HEK293 (cell line): ENCODE data around the gene TANC1.

ENCODE experiments used
- CTCF ChIA-PET: fragments of 350-600 bp; formaldehyde crosslinking; extraction: SDS; loops from one replicate; lab custom pipeline; 2021; ENCODE audit warnings: antibody characterized with exemption; lab: Yijun Ruan, JAX
- POLR2A ChIA-PET: fragments of 300-600 bp; formaldehyde crosslinking; extraction: SDS; loops from one replicate; lab custom pipeline; 2020; ENCODE audit warnings: antibody characterized with exemption, inconsistent platforms; lab: Yijun Ruan, JAX
- H3K27ac ChIP-seq: fragments of 200-500 bp; sonication (Bioruptor generic); 2 replicates; pipeline ENCODE4 v1.5.1; 2014; ENCODE audit warnings: low read depth, low read length, control low read depth, inconsistent platforms; ENCODE audit errors: extremely low read depth
- H3K36me3 ChIP-seq, 2 experiments: fragments of 200-500 bp in 1 of 2; sonication (Bioruptor generic) in 1 of 2; 1 replicate in 1 of 2; 2 replicates in 1 of 2; pipeline ENCODE4 v1.5.1; 2014 to 2017; ENCODE audit warnings: inconsistent platforms in 2 of 2, low read length in 2 of 2; ENCODE audit not compliant: control insufficient read depth in 2 of 2, insufficient read depth in 1 of 2
- H3K4me1 ChIP-seq: fragments of 200-500 bp; sonication (Bioruptor generic); 2 replicates; pipeline ENCODE4 v1.5.1; 2014; ENCODE audit warnings: mild to moderate bottlenecking, low read length, inconsistent platforms; ENCODE audit not compliant: control insufficient read depth, insufficient read depth
- H3K4me3 ChIP-seq: 2 replicates; pipeline ENCODE4 v1.5.1; 2011; ENCODE audit warnings: low read depth, mild to moderate bottlenecking, control low read depth, low read length, moderate library complexity
- H3K9me3 ChIP-seq: fragments of 200-500 bp; sonication (Bioruptor generic); 2 replicates; pipeline ENCODE4 v1.5.1; 2014; ENCODE audit warnings: low read depth, low read length, inconsistent platforms; ENCODE audit not compliant: control insufficient read depth, insufficient read depth
- MZF1 ChIP-seq: fragments of 450-650 bp; formaldehyde crosslinking; IDR thresholded peaks from 2 replicates; pipeline ENCODE4 v1.5.1; 2017; ENCODE audit warnings: missing biosample characterization, missing genetic modification characterization, borderline replicate concordance
- OSR2 ChIP-seq: fragments of 450-650 bp; formaldehyde crosslinking; IDR thresholded peaks from 2 replicates; pipeline ENCODE4 v1.5.1; 2016; ENCODE audit warnings: missing biosample characterization, missing genetic modification characterization
- SCRT2 ChIP-seq: fragments of 450-650 bp; formaldehyde crosslinking; IDR thresholded peaks from 2 replicates; pipeline ENCODE4 v1.5.1; 2016; ENCODE audit warnings: missing biosample characterization, missing genetic modification characterization
- WT1 ChIP-seq: fragments of 450-650 bp; formaldehyde crosslinking; IDR thresholded peaks from 2 replicates; pipeline ENCODE4 v1.5.1; 2016; ENCODE audit warnings: missing biosample characterization, missing genetic modification characterization
- YY1 ChIP-seq: fragments of 450-650 bp; formaldehyde crosslinking; IDR thresholded peaks from 2 replicates; pipeline ENCODE4 v1.5.1; 2018; ENCODE audit warnings: missing biosample characterization, missing genetic modification characterization
- ZBTB48 ChIP-seq: fragments of 450-650 bp; formaldehyde crosslinking; IDR thresholded peaks from 2 replicates; pipeline ENCODE4 v1.5.1; 2016; ENCODE audit warnings: missing biosample characterization, missing genetic modification characterization
- ZFP41 ChIP-seq: fragments of 450-650 bp; formaldehyde crosslinking; IDR thresholded peaks from 2 replicates; pipeline ENCODE4 v1.5.1; 2016; ENCODE audit warnings: missing biosample characterization, missing genetic modification characterization, borderline replicate concordance
- ZNF223 ChIP-seq: fragments of 450-650 bp; formaldehyde crosslinking; IDR thresholded peaks from 2 replicates; pipeline ENCODE4 v1.5.1; 2016; ENCODE audit warnings: missing biosample characterization, missing genetic modification characterization
- ZNF23 ChIP-seq: fragments of 450-650 bp; formaldehyde crosslinking; IDR thresholded peaks from 2 replicates; pipeline ENCODE4 v1.5.1; 2016; ENCODE audit warnings: missing biosample characterization, missing genetic modification characterization, borderline replicate concordance
- ZNF292 ChIP-seq: fragments of 450-650 bp; formaldehyde crosslinking; IDR thresholded peaks from 2 replicates; pipeline ENCODE4 v1.5.1; 2016; ENCODE audit warnings: low read depth, missing biosample characterization, missing genetic modification characterization, borderline replicate concordance
- ZNF311 ChIP-seq: fragments of 450-650 bp; formaldehyde crosslinking; IDR thresholded peaks from 2 replicates; pipeline ENCODE4 v1.5.1; 2017; ENCODE audit warnings: missing biosample characterization, missing genetic modification characterization, borderline replicate concordance
- ZNF366 ChIP-seq: fragments of 450-650 bp; formaldehyde crosslinking; conservative IDR thresholded peaks from 2 replicates; pipeline ENCODE4 v1.5.1; 2016; ENCODE audit warnings: missing biosample characterization, missing genetic modification characterization
- ZNF404 ChIP-seq: fragments of 450-650 bp; formaldehyde crosslinking; IDR thresholded peaks from 2 replicates; pipeline ENCODE4 v1.5.1; 2017; ENCODE audit warnings: missing biosample characterization, missing genetic modification characterization
- ZNF501 ChIP-seq: fragments of 450-650 bp; formaldehyde crosslinking; IDR thresholded peaks from 2 replicates; pipeline ENCODE4 v1.5.1; 2016; ENCODE audit warnings: missing biosample characterization, missing genetic modification characterization
- ZNF561 ChIP-seq: fragments of 450-650 bp; IDR thresholded peaks from 2 replicates; pipeline ENCODE4 v1.5.1; 2018; ENCODE audit warnings: missing biosample characterization, missing genetic modification characterization, borderline replicate concordance
- ZNF624 ChIP-seq: fragments of 450-650 bp; formaldehyde crosslinking; IDR thresholded peaks from 2 replicates; pipeline ENCODE4 v1.5.1; 2017; ENCODE audit warnings: missing biosample characterization, missing genetic modification characterization
- ZNF660 ChIP-seq: fragments of 450-650 bp; IDR thresholded peaks from 2 replicates; pipeline ENCODE4 v1.5.1; 2018; ENCODE audit warnings: missing biosample characterization, mild to moderate bottlenecking, missing genetic modification characterization
- ZNF677 ChIP-seq: fragments of 450-650 bp; IDR thresholded peaks from 2 replicates; pipeline ENCODE4 v1.5.0; 2018; ENCODE audit warnings: missing biosample characterization, mild to moderate bottlenecking, missing genetic modification characterization, moderate library complexity
- ZNF701 ChIP-seq: fragments of 450-650 bp; formaldehyde crosslinking; IDR thresholded peaks from 2 replicates; pipeline ENCODE4 v1.5.1; 2016; ENCODE audit warnings: missing biosample characterization, missing genetic modification characterization
- ZNF837 ChIP-seq: fragments of 450-650 bp; formaldehyde crosslinking; IDR thresholded peaks from 2 replicates; pipeline ENCODE4 v1.5.1; 2016; ENCODE audit warnings: missing biosample characterization, missing genetic modification characterization
- TF ChIP-seq, protein P1 (sequence below): fragments of 450-650 bp; formaldehyde crosslinking; optimal IDR thresholded peaks from 2 replicates; pipeline ENCODE3; 2016; ENCODE audit warnings: missing biosample characterization, mild to moderate bottlenecking, missing genetic modification characterization
- TF ChIP-seq, protein P2 (sequence below): fragments of 450-650 bp; formaldehyde crosslinking; IDR thresholded peaks from 2 replicates; pipeline ENCODE4 v1.5.1; 2016; ENCODE audit warnings: missing biosample characterization, missing genetic modification characterization
- TF ChIP-seq, protein P3 (sequence below): fragments of 450-650 bp; formaldehyde crosslinking; IDR thresholded peaks from 2 replicates; pipeline ENCODE4 v1.5.1; 2016; ENCODE audit warnings: missing biosample characterization, missing genetic modification characterization
- TF ChIP-seq, protein P4 (sequence below): fragments of 450-650 bp; formaldehyde crosslinking; IDR thresholded peaks from 2 replicates; pipeline ENCODE4 v1.5.1; 2017; ENCODE audit warnings: missing biosample characterization, missing genetic modification characterization
- TF ChIP-seq, protein P5 (sequence below): fragments of 450-650 bp; formaldehyde crosslinking; IDR thresholded peaks from 2 replicates; pipeline ENCODE4 v1.5.1; 2016; ENCODE audit warnings: missing biosample characterization, missing genetic modification characterization

The TANC1 gene

DNA sequence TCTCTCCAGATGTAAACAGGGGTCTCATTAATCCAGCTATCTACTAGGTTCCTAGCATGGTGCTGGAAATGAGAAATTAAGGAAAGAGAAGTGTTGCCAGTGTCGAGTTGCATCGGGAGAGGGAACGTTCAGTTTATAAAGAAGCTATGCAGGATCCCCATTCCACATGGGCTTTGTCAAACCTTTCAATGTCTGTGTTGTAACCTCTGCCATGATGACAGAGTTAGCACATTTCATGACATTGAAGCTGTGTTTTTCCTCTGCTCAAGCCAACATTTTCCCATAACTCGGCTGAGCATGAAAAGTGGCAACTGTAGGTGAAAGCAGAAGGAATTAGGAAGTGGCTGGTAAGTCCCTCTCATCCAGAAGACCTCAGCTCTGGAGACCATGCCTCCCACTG lies 184.6 kb downstream of the TANC1 start (continued):
- TF ChIP-seq, protein P1, sequence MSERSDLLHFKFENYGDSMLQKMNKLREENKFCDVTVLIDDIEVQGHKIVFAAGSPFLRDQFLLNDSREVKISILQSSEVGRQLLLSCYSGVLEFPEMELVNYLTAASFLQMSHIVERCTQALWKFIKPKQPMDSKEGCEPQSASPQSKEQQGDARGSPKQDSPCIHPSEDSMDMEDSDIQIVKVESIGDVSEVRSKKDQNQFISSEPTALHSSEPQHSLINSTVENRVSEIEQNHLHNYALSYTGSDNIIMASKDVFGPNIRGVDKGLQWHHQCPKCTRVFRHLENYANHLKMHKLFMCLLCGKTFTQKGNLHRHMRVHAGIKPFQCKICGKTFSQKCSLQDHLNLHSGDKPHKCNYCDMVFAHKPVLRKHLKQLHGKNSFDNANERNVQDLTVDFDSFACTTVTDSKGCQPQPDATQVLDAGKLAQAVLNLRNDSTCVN (tag by site-specific recombination): no peak
- TF ChIP-seq ZNF501 (tag by site-specific recombination) (no peak), ZNF561 (tag by site-specific recombination) (no peak), ZBTB48 (tag by site-specific recombination) (no peak), ZNF404 (tag by site-specific recombination) (no peak), ZNF624 (tag by site-specific recombination) (no peak)

DNA sequence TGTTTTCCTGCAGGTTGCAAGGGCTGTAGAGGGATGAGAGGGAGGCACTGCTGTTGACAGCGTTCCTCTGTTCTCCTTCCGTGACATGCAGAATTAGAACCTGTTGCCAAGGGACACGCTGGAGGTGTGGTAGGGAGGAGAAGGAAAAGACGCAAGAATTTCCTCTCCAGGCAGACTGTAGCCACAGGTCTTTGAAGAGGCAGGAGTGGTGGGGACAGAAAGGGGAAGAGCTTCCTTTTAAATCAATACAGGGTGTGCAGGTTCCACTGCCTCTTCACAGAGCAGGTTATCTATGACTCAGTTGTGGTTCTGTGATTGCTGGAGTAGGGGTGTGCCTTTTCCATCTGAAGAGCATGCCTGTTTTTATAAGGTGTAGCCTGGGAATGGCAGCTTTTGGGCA lies 185.0 kb downstream of the TANC1 start:
- no peak for TF ChIP-seq ZNF837 (tag by site-specific recombination)
- peak; percentile 29; the same call in 1 of the 2 replicates for TF ChIP-seq SCRT2 (tag by site-specific recombination)
- ChIA-PET CTCF (interaction anchor here (0.6 to 1.4 kb wide), 5 partner anchors 11 to 718 kb away, joined by 3 to 4 read pairs (median 3); no protein-coding TSS in a partner anchor), POLR2A (no interaction called here)
- Histone ChIP-seq H3K9me3 (no peaks in the 10 kb centered on the region), H3K4me3 (no peak overlapping the region), H3K4me1 (peaks cover 6% of the 10 kb centered on the region; the same call in 1 of the 2 replicates), H3K36me3 (peaks cover 10 to 27% of the 10 kb centered on the region in 2 experiments), H3K27ac (no peak overlapping the region)

DNA sequence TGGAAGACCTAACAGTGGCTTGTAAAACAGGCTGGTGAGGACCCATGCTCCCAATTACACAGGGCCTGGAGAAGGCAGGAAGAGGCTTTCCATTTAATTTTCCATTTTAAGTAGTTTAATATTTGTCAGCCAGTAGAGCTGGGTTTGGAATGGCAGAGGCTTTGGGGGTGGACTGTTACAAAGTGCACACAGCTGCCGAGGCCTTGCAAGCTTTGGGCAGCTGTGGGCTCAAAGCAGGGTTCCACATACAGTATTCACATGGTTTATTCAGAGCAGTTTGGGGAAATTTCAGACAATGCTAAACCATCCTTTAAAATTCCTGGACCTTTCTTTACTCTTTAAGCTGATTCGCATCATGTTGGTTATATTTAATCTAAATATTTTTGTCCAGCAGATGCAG lies 185.5 kb downstream of the TANC1 start:
- H3K4me3 ChIP-seq: no peak overlapping the region
- POLR2A ChIA-PET: no interaction called here
- no peaks in the 10 kb centered on the region for H3K9me3 ChIP-seq
- CTCF ChIA-PET: interaction anchor here (0.7 to 1.4 kb wide), 2 partner anchors 11 to 718 kb away, joined by 3 read pairs; no protein-coding TSS in a partner anchor
- H3K36me3 ChIP-seq: peaks cover 10 to 32% of the 10 kb centered on the region in 2 experiments
- H3K27ac ChIP-seq: no peak overlapping the region
- peaks cover 6% of the 10 kb centered on the region; the same call in 1 of the 2 replicates for H3K4me1 ChIP-seq
- TF ChIP-seq, protein P2, sequence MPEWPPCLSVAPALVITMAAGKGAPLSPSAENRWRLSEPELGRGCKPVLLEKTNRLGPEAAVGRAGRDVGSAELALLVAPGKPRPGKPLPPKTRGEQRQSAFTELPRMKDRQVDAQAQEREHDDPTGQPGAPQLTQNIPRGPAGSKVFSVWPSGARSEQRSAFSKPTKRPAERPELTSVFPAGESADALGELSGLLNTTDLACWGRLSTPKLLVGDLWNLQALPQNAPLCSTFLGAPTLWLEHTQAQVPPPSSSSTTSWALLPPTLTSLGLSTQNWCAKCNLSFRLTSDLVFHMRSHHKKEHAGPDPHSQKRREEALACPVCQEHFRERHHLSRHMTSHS (tag by site-specific recombination): no peak
- TF ChIP-seq YY1 (tag by site-specific recombination): no peak
- TF ChIP-seq ZNF677 (tag by site-specific recombination): no peak
- no peak for TF ChIP-seq WT1 (tag by site-specific recombination)
- no peak for TF ChIP-seq MZF1 (tag by site-specific recombination)
- TF ChIP-seq ZNF701: no peak
- TF ChIP-seq ZNF660: no peak
- no peak for TF ChIP-seq ZNF23 (tag by site-specific recombination)
- no peak for TF ChIP-seq ZNF223 (tag by site-specific recombination)
- no peak for TF ChIP-seq ZFP41 (tag by site-specific recombination)
- TF ChIP-seq, protein P3, sequence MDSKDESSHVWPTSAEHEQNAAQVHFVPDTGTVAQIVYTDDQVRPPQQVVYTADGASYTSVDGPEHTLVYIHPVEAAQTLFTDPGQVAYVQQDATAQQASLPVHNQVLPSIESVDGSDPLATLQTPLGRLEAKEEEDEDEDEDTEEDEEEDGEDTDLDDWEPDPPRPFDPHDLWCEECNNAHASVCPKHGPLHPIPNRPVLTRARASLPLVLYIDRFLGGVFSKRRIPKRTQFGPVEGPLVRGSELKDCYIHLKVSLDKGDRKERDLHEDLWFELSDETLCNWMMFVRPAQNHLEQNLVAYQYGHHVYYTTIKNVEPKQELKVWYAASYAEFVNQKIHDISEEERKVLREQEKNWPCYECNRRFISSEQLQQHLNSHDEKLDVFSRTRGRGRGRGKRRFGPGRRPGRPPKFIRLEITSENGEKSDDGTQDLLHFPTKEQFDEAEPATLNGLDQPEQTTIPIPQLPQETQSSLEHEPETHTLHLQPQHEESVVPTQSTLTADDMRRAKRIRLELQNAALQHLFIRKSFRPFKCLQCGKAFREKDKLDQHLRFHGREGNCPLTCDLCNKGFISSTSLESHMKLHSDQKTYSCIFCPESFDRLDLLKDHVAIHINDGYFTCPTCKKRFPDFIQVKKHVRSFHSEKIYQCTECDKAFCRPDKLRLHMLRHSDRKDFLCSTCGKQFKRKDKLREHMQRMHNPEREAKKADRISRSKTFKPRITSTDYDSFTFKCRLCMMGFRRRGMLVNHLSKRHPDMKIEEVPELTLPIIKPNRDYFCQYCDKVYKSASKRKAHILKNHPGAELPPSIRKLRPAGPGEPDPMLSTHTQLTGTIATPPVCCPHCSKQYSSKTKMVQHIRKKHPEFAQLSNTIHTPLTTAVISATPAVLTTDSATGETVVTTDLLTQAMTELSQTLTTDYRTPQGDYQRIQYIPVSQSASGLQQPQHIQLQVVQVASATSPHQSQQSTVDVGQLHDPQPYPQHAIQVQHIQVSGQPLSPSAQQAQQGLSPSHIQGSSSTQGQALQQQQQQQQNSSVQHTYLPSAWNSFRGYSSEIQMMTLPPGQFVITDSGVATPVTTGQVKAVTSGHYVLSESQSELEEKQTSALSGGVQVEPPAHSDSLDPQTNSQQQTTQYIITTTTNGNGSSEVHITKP (tag by site-specific recombination): no peak
- no peak for TF ChIP-seq ZNF366 (tag by site-specific recombination)
- no peak for TF ChIP-seq OSR2 (tag by site-specific recombination)
- TF ChIP-seq, protein P4, sequence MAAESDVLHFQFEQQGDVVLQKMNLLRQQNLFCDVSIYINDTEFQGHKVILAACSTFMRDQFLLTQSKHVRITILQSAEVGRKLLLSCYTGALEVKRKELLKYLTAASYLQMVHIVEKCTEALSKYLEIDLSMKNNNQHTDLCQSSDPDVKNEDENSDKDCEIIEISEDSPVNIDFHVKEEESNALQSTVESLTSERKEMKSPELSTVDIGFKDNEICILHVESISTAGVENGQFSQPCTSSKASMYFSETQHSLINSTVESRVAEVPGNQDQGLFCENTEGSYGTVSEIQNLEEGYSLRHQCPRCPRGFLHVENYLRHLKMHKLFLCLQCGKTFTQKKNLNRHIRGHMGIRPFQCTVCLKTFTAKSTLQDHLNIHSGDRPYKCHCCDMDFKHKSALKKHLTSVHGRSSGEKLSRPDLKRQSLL (tag by site-specific recombination): no peak
- TF ChIP-seq ZNF501 (tag by site-specific recombination): no peak
- TF ChIP-seq ZNF292 (tag by site-specific recombination): no peak
- TF ChIP-seq ZNF311 (tag by site-specific recombination): no peak
- TF ChIP-seq ZBTB48 (tag by site-specific recombination): no peak
- TF ChIP-seq, protein P5, sequence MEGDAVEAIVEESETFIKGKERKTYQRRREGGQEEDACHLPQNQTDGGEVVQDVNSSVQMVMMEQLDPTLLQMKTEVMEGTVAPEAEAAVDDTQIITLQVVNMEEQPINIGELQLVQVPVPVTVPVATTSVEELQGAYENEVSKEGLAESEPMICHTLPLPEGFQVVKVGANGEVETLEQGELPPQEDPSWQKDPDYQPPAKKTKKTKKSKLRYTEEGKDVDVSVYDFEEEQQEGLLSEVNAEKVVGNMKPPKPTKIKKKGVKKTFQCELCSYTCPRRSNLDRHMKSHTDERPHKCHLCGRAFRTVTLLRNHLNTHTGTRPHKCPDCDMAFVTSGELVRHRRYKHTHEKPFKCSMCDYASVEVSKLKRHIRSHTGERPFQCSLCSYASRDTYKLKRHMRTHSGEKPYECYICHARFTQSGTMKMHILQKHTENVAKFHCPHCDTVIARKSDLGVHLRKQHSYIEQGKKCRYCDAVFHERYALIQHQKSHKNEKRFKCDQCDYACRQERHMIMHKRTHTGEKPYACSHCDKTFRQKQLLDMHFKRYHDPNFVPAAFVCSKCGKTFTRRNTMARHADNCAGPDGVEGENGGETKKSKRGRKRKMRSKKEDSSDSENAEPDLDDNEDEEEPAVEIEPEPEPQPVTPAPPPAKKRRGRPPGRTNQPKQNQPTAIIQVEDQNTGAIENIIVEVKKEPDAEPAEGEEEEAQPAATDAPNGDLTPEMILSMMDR (tag by site-specific recombination): no peak
